ENCODE results near the gene FRMD3. TPM values are rescaled to one million over a fixed set of nuclear protein-coding genes. Genes with fewer than 3 reads are reported as not detected.

FRMD3 gene
- total and polyA plus RNA-seq, 7 experiments from 2014 or later: 0.85 to 2.5 (median 0.97) TPM; not detected in 1

DNA sequence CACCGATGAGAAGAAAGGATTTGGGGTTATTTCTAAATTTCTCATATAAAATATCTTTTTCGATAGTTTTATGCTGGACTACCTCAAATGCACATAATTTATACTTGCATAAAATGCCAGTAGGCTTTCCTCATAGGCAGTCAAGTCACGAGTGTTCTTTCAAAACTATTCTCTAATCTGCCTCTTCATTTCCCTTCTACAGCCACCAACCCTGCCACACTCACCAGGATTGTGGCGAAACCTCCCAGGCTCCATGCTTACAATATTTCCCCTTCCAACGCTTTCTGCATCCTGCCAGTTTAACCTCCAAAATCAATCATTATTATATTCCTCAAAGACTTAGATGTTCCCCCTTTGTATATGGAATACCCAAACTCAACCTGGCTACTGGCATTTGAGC, 65.4 kb downstream of the FRMD3 start:
- peaks cover 10 to 19% (median 17%) of the 10 kb centered on the region in 7 donors for H3K4me1 Mint-ChIP-seq
- H3K9me3 ChIP-seq (ENCODE audit: control insufficient read depth in 2 of 3, low read length in 3 of 3): no peaks in the 10 kb centered on the region
- peaks cover 0 to 21% (median 0%) of the 10 kb centered on the region in 5 donors for H3K27me3 Mint-ChIP-seq
- no peak overlapping the region for H3K4me3 ChIP-seq (ENCODE audit: low read length)
- peaks cover 0 to 2% of the 10 kb centered on the region in 2 donors for H3K4me1 ChIP-seq (ENCODE audit: control insufficient read depth in 2 of 2, insufficient read depth in 2 of 2, low read length in 2 of 2)
- no peaks in the 10 kb centered on the region for H3K36me3 ChIP-seq (ENCODE audit: control insufficient read depth in 2 of 3, insufficient read depth in 3 of 3, low read length in 3 of 3)
- peak overlapping the region in 8 of 10 donors; percentile 24 to 81 (median 61) for H3K4me3 Mint-ChIP-seq
- peak overlapping the region in 6 of 9 donors; percentile 64 to 89 (median 73) for H3K27ac Mint-ChIP-seq
- ATAC-seq (peak; percentile 61), DNase-seq (no peak)
- intact Hi-C loops (cut with micrococcal nuclease): loop anchor here in 1 of 2 donors (1.0 to 2.0 kb wide), 2 partner anchors 36 to 236 kb away; no protein-coding TSS in a partner anchor
- H3K9me3 Mint-ChIP-seq: peaks cover 0 to 7% (median 0%) of the 10 kb centered on the region in 11 donors
- peaks cover 0 to 5% (median under 1%) of the 10 kb centered on the region in 5 donors for H3K36me3 Mint-ChIP-seq
- POLR2A ChIA-PET: no interaction called here
- H3K27ac ChIP-seq (ENCODE audit: low read depth, low read length): no peak overlapping the region
- CTCF ChIA-PET: no interaction called here
- H3K27me3 ChIP-seq (ENCODE audit: control insufficient read depth in 2 of 2, insufficient read depth in 2 of 2, low read length in 2 of 2): no peaks in the 10 kb centered on the region

DNA sequence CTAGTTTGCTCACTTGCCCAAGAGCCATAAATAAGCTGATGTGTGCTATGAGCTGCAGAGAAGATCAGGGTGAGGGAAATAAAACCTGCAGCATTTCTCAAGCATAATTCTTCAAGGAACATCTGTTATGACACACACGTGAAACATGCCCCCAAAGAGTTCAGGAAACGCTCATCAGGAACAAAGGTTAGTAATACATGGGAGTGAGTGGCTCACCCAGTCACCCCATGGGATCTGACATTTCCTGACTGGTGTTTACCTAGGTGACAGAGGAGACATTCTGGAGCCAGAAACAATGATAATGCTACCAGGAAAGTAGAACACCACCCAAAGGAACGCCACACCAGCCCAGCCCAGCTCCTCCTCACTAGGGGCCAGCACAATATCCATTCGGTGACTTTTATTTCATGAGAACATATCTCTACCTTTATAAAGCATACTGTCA, 66.0 kb downstream of the FRMD3 start:
- DNase-seq (no peak), ATAC-seq (no peak)
- peaks cover 0 to 7% (median 0%) of the 10 kb centered on the region in 11 donors for H3K9me3 Mint-ChIP-seq
- intact Hi-C loops (cut with micrococcal nuclease): loop anchor here in 1 of 2 donors (2.0 kb wide), 1 partner anchor 237 kb away; no protein-coding TSS in a partner anchor
- Histone ChIP-seq H3K4me3 (ENCODE audit: low read length) (no peak overlapping the region), H3K4me1 (ENCODE audit: control insufficient read depth in 2 of 2, insufficient read depth in 2 of 2, low read length in 2 of 2) (peaks cover 0 to 2% of the 10 kb centered on the region in 2 donors), H3K36me3 (ENCODE audit: control insufficient read depth in 2 of 3, insufficient read depth in 3 of 3, low read length in 3 of 3) (no peaks in the 10 kb centered on the region), H3K27ac (ENCODE audit: low read depth, low read length) (no peak overlapping the region), H3K27me3 (ENCODE audit: control insufficient read depth in 2 of 2, insufficient read depth in 2 of 2, low read length in 2 of 2) (no peaks in the 10 kb centered on the region), H3K9me3 (ENCODE audit: control insufficient read depth in 2 of 3, low read length in 3 of 3) (no peaks in the 10 kb centered on the region)
- ChIA-PET POLR2A (no interaction called here), CTCF (no interaction called here)
- H3K4me1 Mint-ChIP-seq: peaks cover 10 to 19% (median 17%) of the 10 kb centered on the region in 7 donors
- H3K27ac Mint-ChIP-seq: no peak overlapping the region
- H3K4me3 Mint-ChIP-seq: no peak overlapping the region
- peaks cover 0 to 19% (median 0%) of the 10 kb centered on the region in 5 donors for H3K27me3 Mint-ChIP-seq
- H3K36me3 Mint-ChIP-seq: peaks cover 0 to 5% (median 0%) of the 10 kb centered on the region in 5 donors

DNA sequence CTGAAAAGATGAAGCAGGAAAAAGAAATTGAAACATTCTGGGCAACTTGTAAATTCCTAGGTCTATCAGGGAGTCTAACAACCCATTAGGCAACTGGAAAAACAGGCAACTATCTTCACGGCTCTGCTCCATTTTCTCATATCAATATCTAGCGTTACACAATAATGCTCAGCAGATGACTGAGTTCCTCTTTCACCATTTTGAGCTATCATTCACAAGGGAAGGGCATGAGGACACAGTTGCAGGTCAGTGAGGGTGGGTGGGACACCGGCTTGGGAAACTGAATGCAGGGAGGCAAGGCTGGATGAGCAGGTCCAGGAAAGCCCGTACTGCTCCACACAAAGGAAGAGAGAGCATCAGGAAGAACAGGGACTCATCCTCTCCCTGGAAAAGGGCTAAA, 67.0 kb downstream of the FRMD3 start:
- Histone ChIP-seq H3K27me3 (ENCODE audit: control insufficient read depth in 2 of 2, insufficient read depth in 2 of 2, low read length in 2 of 2) (no peaks in the 10 kb centered on the region), H3K4me1 (ENCODE audit: control insufficient read depth in 2 of 2, insufficient read depth in 2 of 2, low read length in 2 of 2) (peaks cover 0 to 2% of the 10 kb centered on the region in 2 donors), H3K9me3 (ENCODE audit: control insufficient read depth in 2 of 3, low read length in 3 of 3) (no peaks in the 10 kb centered on the region), H3K36me3 (ENCODE audit: control insufficient read depth in 2 of 3, insufficient read depth in 3 of 3, low read length in 3 of 3) (no peaks in the 10 kb centered on the region), H3K27ac (ENCODE audit: low read depth, low read length) (no peak overlapping the region), H3K4me3 (ENCODE audit: low read length) (no peak overlapping the region)
- H3K36me3 Mint-ChIP-seq: peaks cover 0 to 5% (median 0%) of the 10 kb centered on the region in 5 donors
- intact Hi-C loops (cut with micrococcal nuclease): no loop called here
- peaks cover 10 to 19% (median 17%) of the 10 kb centered on the region in 7 donors for H3K4me1 Mint-ChIP-seq
- peaks cover 0 to 17% (median 0%) of the 10 kb centered on the region in 5 donors for H3K27me3 Mint-ChIP-seq
- ChIA-PET CTCF (no interaction called here), POLR2A (no interaction called here)
- H3K4me3 Mint-ChIP-seq: no peak overlapping the region
- ATAC-seq: peak; percentile 61
- no peak overlapping the region for H3K27ac Mint-ChIP-seq
- DNase-seq: no peak
- peaks cover 0 to 5% (median 0%) of the 10 kb centered on the region in 11 donors for H3K9me3 Mint-ChIP-seq

DNA sequence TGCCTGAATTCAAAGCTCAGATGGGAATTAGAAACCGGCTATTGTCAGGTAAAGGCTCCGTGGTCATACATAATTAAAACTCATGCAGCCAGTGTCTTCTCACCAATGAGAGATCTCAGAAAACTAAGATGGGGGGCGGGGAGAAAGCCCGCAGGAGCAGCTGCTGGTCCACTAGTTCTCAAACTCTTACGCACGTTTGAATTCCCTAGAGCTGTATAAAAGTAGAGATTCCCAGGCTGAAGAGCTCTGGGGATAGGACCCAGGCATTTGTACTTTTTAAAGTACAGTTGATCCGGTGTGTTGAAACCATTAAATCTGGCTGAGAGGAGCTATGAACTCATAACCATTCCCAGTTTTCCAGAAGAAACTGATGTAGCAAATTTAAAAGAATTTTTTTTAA, 68.5 kb downstream of the FRMD3 start:
- Histone ChIP-seq H3K36me3 (ENCODE audit: control insufficient read depth in 2 of 3, insufficient read depth in 3 of 3, low read length in 3 of 3) (no peaks in the 10 kb centered on the region), H3K4me1 (ENCODE audit: control insufficient read depth in 2 of 2, insufficient read depth in 2 of 2, low read length in 2 of 2) (peaks cover 0 to 2% of the 10 kb centered on the region in 2 donors), H3K9me3 (ENCODE audit: control insufficient read depth in 2 of 3, low read length in 3 of 3) (no peaks in the 10 kb centered on the region), H3K27me3 (ENCODE audit: control insufficient read depth in 2 of 2, insufficient read depth in 2 of 2, low read length in 2 of 2) (no peaks in the 10 kb centered on the region), H3K4me3 (ENCODE audit: low read length) (no peak overlapping the region), H3K27ac (ENCODE audit: low read depth, low read length) (no peak overlapping the region)
- Mint-ChIP-seq H3K9me3 (peaks cover 0 to 3% (median 0%) of the 10 kb centered on the region in 11 donors), H3K4me1 (peaks cover 10 to 19% (median 17%) of the 10 kb centered on the region in 7 donors), H3K36me3 (peaks cover 0 to 6% (median 3%) of the 10 kb centered on the region in 5 donors), H3K27ac (no peak overlapping the region), H3K27me3 (peaks cover 0 to 15% (median 0%) of the 10 kb centered on the region in 5 donors), H3K4me3 (no peak overlapping the region)
- DNase-seq (no peak), ATAC-seq (no peak)
- intact Hi-C loops (cut with micrococcal nuclease): no loop called here
- CTCF ChIA-PET: no interaction called here
- POLR2A ChIA-PET: no interaction called here

DNA sequence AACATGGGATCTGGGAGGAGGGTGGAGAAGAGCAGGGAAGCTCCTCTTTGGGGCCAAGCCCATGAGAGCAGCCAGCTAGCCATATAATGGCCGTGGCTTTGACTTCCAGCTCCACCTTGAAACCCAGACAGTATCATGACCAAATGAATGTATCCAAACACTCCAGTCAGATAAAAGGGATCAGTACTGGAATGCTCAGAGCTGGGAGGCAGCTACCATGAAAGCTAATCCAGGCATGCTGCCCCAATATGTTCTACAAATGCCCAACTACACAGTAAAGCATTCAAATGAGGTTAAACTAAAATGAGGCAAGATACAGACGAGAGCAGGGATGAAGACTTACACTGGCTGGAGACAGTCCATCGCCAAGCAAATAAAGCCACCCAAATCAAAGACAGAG, 69.4 kb downstream of the FRMD3 start:
- no peak overlapping the region for H3K4me3 ChIP-seq (ENCODE audit: low read length)
- DNase-seq: no peak
- peaks cover 0 to 2% of the 10 kb centered on the region in 2 donors for H3K4me1 ChIP-seq (ENCODE audit: control insufficient read depth in 2 of 2, insufficient read depth in 2 of 2, low read length in 2 of 2)
- H3K4me3 Mint-ChIP-seq: no peak overlapping the region
- H3K9me3 Mint-ChIP-seq: peaks cover 0 to 3% (median 0%) of the 10 kb centered on the region in 11 donors
- H3K27ac Mint-ChIP-seq: no peak overlapping the region
- no peaks in the 10 kb centered on the region for H3K27me3 ChIP-seq (ENCODE audit: control insufficient read depth in 2 of 2, insufficient read depth in 2 of 2, low read length in 2 of 2)
- ATAC-seq: no peak
- H3K36me3 ChIP-seq (ENCODE audit: control insufficient read depth in 2 of 3, insufficient read depth in 3 of 3, low read length in 3 of 3): no peaks in the 10 kb centered on the region
- H3K9me3 ChIP-seq (ENCODE audit: control insufficient read depth in 2 of 3, low read length in 3 of 3): no peaks in the 10 kb centered on the region
- intact Hi-C loops (cut with micrococcal nuclease): no loop called here
- peaks cover 0 to 8% (median 3%) of the 10 kb centered on the region in 5 donors for H3K36me3 Mint-ChIP-seq
- POLR2A ChIA-PET: no interaction called here
- no peak overlapping the region for H3K27ac ChIP-seq (ENCODE audit: low read depth, low read length)
- H3K27me3 Mint-ChIP-seq: peaks cover 0 to 15% (median 0%) of the 10 kb centered on the region in 5 donors
- H3K4me1 Mint-ChIP-seq: peaks cover 10 to 13% (median 11%) of the 10 kb centered on the region in 7 donors
- CTCF ChIA-PET: no interaction called here

DNA sequence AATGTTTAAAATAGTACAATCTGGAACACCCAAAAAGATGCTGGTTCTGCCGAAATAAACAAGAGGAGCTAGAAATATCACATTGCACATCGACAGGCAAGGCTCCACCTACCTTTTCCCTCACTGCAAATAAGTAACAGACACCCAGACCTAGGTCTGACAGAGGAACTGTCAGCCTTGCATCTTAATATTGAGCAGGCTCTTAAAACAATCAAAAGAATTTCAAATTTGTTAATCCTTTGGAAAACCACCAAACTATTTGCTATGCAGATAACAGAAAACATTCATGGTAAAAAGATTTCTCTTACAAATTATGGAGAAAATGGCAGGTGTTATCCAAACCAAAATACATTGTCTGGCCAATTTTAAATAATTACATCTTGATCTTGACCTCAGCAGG, 71.3 kb downstream of the FRMD3 start:
- intact Hi-C loops (cut with micrococcal nuclease): no loop called here
- Histone ChIP-seq H3K27me3 (ENCODE audit: control insufficient read depth in 2 of 2, insufficient read depth in 2 of 2, low read length in 2 of 2) (no peaks in the 10 kb centered on the region), H3K4me3 (ENCODE audit: low read length) (no peak overlapping the region), H3K27ac (ENCODE audit: low read depth, low read length) (no peak overlapping the region), H3K4me1 (ENCODE audit: control insufficient read depth in 2 of 2, insufficient read depth in 2 of 2, low read length in 2 of 2) (no peaks in the 10 kb centered on the region), H3K36me3 (ENCODE audit: control insufficient read depth in 2 of 3, insufficient read depth in 3 of 3, low read length in 3 of 3) (no peaks in the 10 kb centered on the region), H3K9me3 (ENCODE audit: control insufficient read depth in 2 of 3, low read length in 3 of 3) (no peaks in the 10 kb centered on the region)
- POLR2A ChIA-PET: no interaction called here
- H3K36me3 Mint-ChIP-seq: peaks cover 0 to 17% (median 5%) of the 10 kb centered on the region in 5 donors
- ATAC-seq (no peak), DNase-seq (no peak)
- peaks cover 0 to 3% (median 0%) of the 10 kb centered on the region in 7 donors for H3K4me1 Mint-ChIP-seq
- no peak overlapping the region for H3K4me3 Mint-ChIP-seq
- CTCF ChIA-PET: no interaction called here
- H3K27ac Mint-ChIP-seq: no peak overlapping the region
- H3K9me3 Mint-ChIP-seq: peaks cover 0 to 3% (median 0%) of the 10 kb centered on the region in 11 donors
- H3K27me3 Mint-ChIP-seq: peaks cover 0 to 13% (median 0%) of the 10 kb centered on the region in 5 donors

DNA sequence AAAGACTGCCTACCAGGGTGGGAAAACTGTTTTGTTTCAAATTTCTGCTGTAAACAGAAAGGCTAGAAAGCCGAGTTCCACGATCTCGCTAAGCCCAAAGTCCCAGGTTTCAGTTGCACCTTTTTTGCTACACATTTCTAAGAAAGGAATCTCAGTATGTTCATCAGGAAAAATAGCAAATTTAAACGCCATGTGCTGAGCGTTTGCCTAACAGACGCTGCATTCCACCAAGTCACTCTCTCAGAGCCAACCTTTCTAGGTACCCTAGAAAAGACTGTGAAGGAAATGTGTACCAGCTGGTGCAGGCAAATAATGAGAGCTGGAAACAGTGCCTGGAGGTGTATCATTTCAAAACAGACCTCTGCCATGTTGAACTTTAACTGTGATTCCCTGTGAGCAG, 71.8 kb downstream of the FRMD3 start:
- H3K4me3 ChIP-seq (ENCODE audit: low read length): no peak overlapping the region
- peaks cover 0 to 4% (median under 1%) of the 10 kb centered on the region in 11 donors for H3K9me3 Mint-ChIP-seq
- no peak overlapping the region for H3K27ac ChIP-seq (ENCODE audit: low read depth, low read length)
- H3K27me3 Mint-ChIP-seq: peaks cover 0 to 12% (median 0%) of the 10 kb centered on the region in 5 donors
- H3K27me3 ChIP-seq (ENCODE audit: control insufficient read depth in 2 of 2, insufficient read depth in 2 of 2, low read length in 2 of 2): no peaks in the 10 kb centered on the region
- DNase-seq (no peak), ATAC-seq (no peak)
- H3K4me1 Mint-ChIP-seq: peaks cover 0 to 3% (median 0%) of the 10 kb centered on the region in 7 donors
- no peak overlapping the region for H3K27ac Mint-ChIP-seq
- no peaks in the 10 kb centered on the region for H3K36me3 ChIP-seq (ENCODE audit: control insufficient read depth in 2 of 3, insufficient read depth in 3 of 3, low read length in 3 of 3)
- intact Hi-C loops (cut with micrococcal nuclease): no loop called here
- H3K4me3 Mint-ChIP-seq: no peak overlapping the region
- POLR2A ChIA-PET: no interaction called here
- CTCF ChIA-PET: no interaction called here
- no peaks in the 10 kb centered on the region for H3K9me3 ChIP-seq (ENCODE audit: control insufficient read depth in 2 of 3, low read length in 3 of 3)
- no peaks in the 10 kb centered on the region for H3K4me1 ChIP-seq (ENCODE audit: control insufficient read depth in 2 of 2, insufficient read depth in 2 of 2, low read length in 2 of 2)
- peaks cover under 1 to 17% (median 6%) of the 10 kb centered on the region in 5 donors for H3K36me3 Mint-ChIP-seq
